H9 (cell line): ENCODE data around the gene SPTSSA. TPM values are rescaled to one million over a fixed set of nuclear protein-coding genes. Genes with fewer than 3 reads are reported as not detected.

Source experiments
- DNase-seq: peaks from one replicate; pipeline ENCODE4 v3.0.0-alpha.2; 2017
- H2AFZ ChIP-seq: one replicate; pipeline ENCODE4 v1.6.1; 2013; ENCODE audit warnings: mild to moderate bottlenecking, low read length, control low read depth, moderate library complexity
- H2AK5ac ChIP-seq: 2 replicates; pipeline ENCODE4 v1.6.1; 2013; ENCODE audit warnings: low read length, control low read depth, mixed read lengths; ENCODE audit not compliant: insufficient read length
- H2BK120ac ChIP-seq: one replicate; pipeline ENCODE4 v1.6.1; 2013; ENCODE audit warnings: low read depth, mild to moderate bottlenecking, low read length, control low read depth, inconsistent platforms; ENCODE audit not compliant: poor library complexity, severe bottlenecking
- H2BK12ac ChIP-seq: 2 replicates; pipeline ENCODE4 v1.6.1; 2013; ENCODE audit warnings: low read length, control low read depth, mixed read lengths, low read depth; ENCODE audit not compliant: insufficient read length
- H2BK15ac ChIP-seq: 2 replicates; pipeline ENCODE4 v1.6.1; 2013; ENCODE audit warnings: low read depth, low read length, control low read depth
- H2BK20ac ChIP-seq: one replicate; pipeline ENCODE4 v1.6.1; 2013; ENCODE audit warnings: low read depth, mild to moderate bottlenecking, low read length, control low read depth, inconsistent platforms; ENCODE audit not compliant: poor library complexity, severe bottlenecking
- H2BK5ac ChIP-seq: 2 replicates; pipeline ENCODE4 v1.6.1; 2013; ENCODE audit warnings: low read length, control low read depth, mixed read lengths; ENCODE audit not compliant: insufficient read length
- H3K14ac ChIP-seq: 2 replicates; pipeline ENCODE4 v1.6.1; 2013; ENCODE audit warnings: low read length, control low read depth; ENCODE audit not compliant: insufficient read depth
- H3K18ac ChIP-seq: 2 replicates; pipeline ENCODE4 v1.6.1; 2013; ENCODE audit warnings: low read depth, mild to moderate bottlenecking, mixed read lengths, low read length, control low read depth; ENCODE audit not compliant: insufficient read length
- H3K23ac ChIP-seq: 2 replicates; pipeline ENCODE4 v1.6.1; 2013; ENCODE audit warnings: low read length, control low read depth, mixed read lengths, low read depth; ENCODE audit not compliant: insufficient read length
- H3K23me2 ChIP-seq: 2 replicates; pipeline ENCODE4 v1.6.1; 2013; ENCODE audit warnings: low read depth, mild to moderate bottlenecking, mixed read lengths, low read length, control low read depth; ENCODE audit not compliant: insufficient read length, poor library complexity, severe bottlenecking
- H3K27ac ChIP-seq: 2 replicates; pipeline ENCODE4 v1.5.1; 2013; ENCODE audit warnings: low read length, control low read depth, mixed read lengths, low read depth; ENCODE audit not compliant: insufficient read length
- H3K27me3 ChIP-seq: 2 replicates; pipeline ENCODE4 v1.6.1; 2013; ENCODE audit warnings: low read length, control low read depth, inconsistent platforms; ENCODE audit not compliant: insufficient read depth
- H3K4ac ChIP-seq: 2 replicates; pipeline ENCODE4 v1.6.1; 2013; ENCODE audit warnings: low read depth, mild to moderate bottlenecking, control low read depth, inconsistent platforms, low read length, moderate library complexity
- H3K4me1 ChIP-seq: 2 replicates; pipeline ENCODE4 v1.6.1; 2013; ENCODE audit warnings: low read length, control low read depth, inconsistent platforms; ENCODE audit not compliant: insufficient read depth
- H3K4me2 ChIP-seq: 2 replicates; pipeline ENCODE4 v1.6.1; 2013; ENCODE audit warnings: low read length, control low read depth, mixed read lengths; ENCODE audit not compliant: insufficient read length, insufficient read depth
- H3K56ac ChIP-seq: 2 replicates; pipeline ENCODE4 v1.6.1; 2013; ENCODE audit warnings: low read depth, mild to moderate bottlenecking, mixed read lengths, low read length, control low read depth; ENCODE audit not compliant: insufficient read length
- H3K79me1 ChIP-seq: 2 replicates; pipeline ENCODE4 v1.6.1; 2013; ENCODE audit warnings: low read depth, mild to moderate bottlenecking, moderate library complexity, low read length, control low read depth, inconsistent platforms; ENCODE audit not compliant: insufficient read depth, poor library complexity, severe bottlenecking
- H3K79me2 ChIP-seq: 2 replicates; pipeline ENCODE4 v1.6.1; 2013; ENCODE audit warnings: low read length, control low read depth, inconsistent platforms; ENCODE audit not compliant: insufficient read depth
- H3K9ac ChIP-seq: 2 replicates; pipeline ENCODE4 v1.6.1; 2013; ENCODE audit warnings: low read length, control low read depth, mixed read lengths; ENCODE audit not compliant: insufficient read length; ENCODE audit errors: extremely low read depth
- H3K9me3 ChIP-seq: one replicate; pipeline ENCODE4 v1.6.1; 2013; ENCODE audit warnings: low read depth, low read length, inconsistent platforms; ENCODE audit not compliant: control insufficient read depth
- H3T11ph ChIP-seq: one replicate; pipeline ENCODE4 v1.6.1; 2013; ENCODE audit warnings: mild to moderate bottlenecking, low read length, control low read depth, inconsistent platforms
- H4K20me1 ChIP-seq: one replicate; pipeline ENCODE4 v1.6.1; 2013; ENCODE audit not compliant: control insufficient read depth, insufficient read length, insufficient read depth
- H4K5ac ChIP-seq: 2 replicates; pipeline ENCODE4 v1.6.1; 2013; ENCODE audit warnings: low read depth, mild to moderate bottlenecking, mixed read lengths, low read length, control low read depth; ENCODE audit not compliant: insufficient read length
- H4K8ac ChIP-seq: replicated peaks from 2 replicates; pipeline ENCODE4 v1.6.1; 2013; ENCODE audit warnings: low read length, control low read depth, mixed read lengths, low read depth; ENCODE audit not compliant: insufficient read length
- H4K91ac ChIP-seq: 2 replicates; pipeline ENCODE4 v1.6.1; 2013; ENCODE audit warnings: low read depth, mild to moderate bottlenecking, moderate library complexity, mixed read lengths, low read length, control low read depth; ENCODE audit not compliant: insufficient read length
- H3K27ac Mint-ChIP-seq, 3 experiments: 2 replicates in 2 of 3; 3 replicates in 1 of 3; pipeline ENCODE4 v1.8.0; 2020 to 2021; ENCODE audit warnings: mixed read lengths in 3 of 3, mild to moderate bottlenecking in 1 of 3, moderate library complexity in 1 of 3
- H3K27me3 Mint-ChIP-seq: 2 replicates; pipeline ENCODE4 v1.8.0; 2021; ENCODE audit warnings: low read depth, mild to moderate bottlenecking, moderate library complexity, mixed read lengths
- H3K36me3 Mint-ChIP-seq, 3 experiments: 2 replicates in 2 of 3; 3 replicates in 1 of 3; pipeline ENCODE4 v1.8.0; 2020 to 2021; ENCODE audit warnings: low read depth in 3 of 3, mixed read lengths in 3 of 3; ENCODE audit not compliant: insufficient read depth in 1 of 3
- H3K4me1 Mint-ChIP-seq, 2 experiments: 2 replicates each; pipeline ENCODE4 v1.8.0; 2020; ENCODE audit warnings: mixed read lengths in 2 of 2
- H3K4me3 Mint-ChIP-seq, 2 experiments: 2 replicates in 1 of 2; 3 replicates in 1 of 2; pipeline ENCODE4 v1.8.0; 2020 to 2021; ENCODE audit warnings: mild to moderate bottlenecking in 2 of 2, mixed read lengths in 2 of 2, moderate library complexity in 1 of 2
- H3K9me3 Mint-ChIP-seq, 2 experiments: 2 replicates in 1 of 2; 3 replicates in 1 of 2; pipeline ENCODE4 v1.8.0; 2020; ENCODE audit warnings: mild to moderate bottlenecking in 2 of 2, mixed read lengths in 2 of 2, moderate library complexity in 1 of 2
- CTCF ChIP-seq: fragments of 200-600 bp; sonication (generic); conservative IDR thresholded peaks from 3 replicates; pipeline ENCODE4 v1.8.0; 2021; ENCODE audit warnings: antibody characterized with exemption, mild to moderate bottlenecking
- WGBS: extraction: QIAGEN DNeasy Blood & Tissue Kit; methylation state at CpG from one replicate; pipeline ENCODE4 v1.1.7; 2013; ENCODE audit warnings: missing lambda C conversion rate, low lambda C conversion rate, mixed read lengths; ENCODE audit not compliant: insufficient read length; ENCODE audit errors: extremely low coverage; 5-methylcytosine and 5-hydroxymethylcytosine counted together
- total RNA-seq: library from RNA; stranded (reverse); gene quantifications from 2 replicates; pipeline ENCODE4 v1.2.1, GENCODE V29; 2021

SPTSSA gene
- total RNA-seq, 1 experiment from 2014 or later, result 23.3 TPM

- H3K56ac ChIP-seq, result no peak overlapping the region
- H3K23me2 ChIP-seq, result no peaks in the 10 kb centered on the region
- H2BK5ac ChIP-seq, result no peak overlapping the region
- H3K27ac Mint-ChIP-seq, result no peak overlapping the region
- no peaks in the 10 kb centered on the region for H3K79me1 ChIP-seq
- H3K14ac ChIP-seq, result no peak overlapping the region
- H3K79me2 ChIP-seq, result no peaks in the 10 kb centered on the region
- H3K36me3 Mint-ChIP-seq, result 0 out of 7 replicates have a peak, but pooled peaks cover 0 to 1% (median 0%) of the 10 kb centered on the region in 3 experiments
- no peak overlapping the region for H4K91ac ChIP-seq
- no peak for TF ChIP-seq CTCF
- H2BK20ac ChIP-seq, result no peak overlapping the region
- WGBS, result no CpG with 5 or more reads among the region's 4 CpGs
- no peaks in the 10 kb centered on the region for H3K9me3 ChIP-seq
- H3T11ph ChIP-seq, result no peak overlapping the region
- no peak overlapping the region for H2BK15ac ChIP-seq
- H4K5ac ChIP-seq, result no peak overlapping the region
- no peak overlapping the region for H2BK120ac ChIP-seq
- no peaks in the 10 kb centered on the region for H3K4me1 ChIP-seq
- no peak overlapping the region for H3K23ac ChIP-seq
- H3K4ac ChIP-seq, result no peak overlapping the region
- no peak overlapping the region for H3K9ac ChIP-seq
- no peak overlapping the region for H2BK12ac ChIP-seq
- peaks cover 3 to 6% of the 10 kb centered on the region in 2 experiments; a peak in 3 of 5 replicates for H3K9me3 Mint-ChIP-seq
- no peak overlapping the region for H2AK5ac ChIP-seq
- no peaks in the 10 kb centered on the region for H3K27me3 ChIP-seq
- peaks cover 4 to 9% of the 10 kb centered on the region in 2 experiments; a peak in 3 of 4 replicates for H3K4me1 Mint-ChIP-seq
- no peaks in the 10 kb centered on the region for H4K20me1 ChIP-seq
- no peak overlapping the region for H3K18ac ChIP-seq
- no peak overlapping the region for H2AFZ ChIP-seq
- H4K8ac ChIP-seq, result no peak overlapping the region
- H3K27ac ChIP-seq, result no peak overlapping the region
- H3K4me3 Mint-ChIP-seq, result no peak overlapping the region
- DNase-seq, result no peak
- H3K4me2 ChIP-seq, result no peak overlapping the region
- H3K27me3 Mint-ChIP-seq, result no peaks in the 10 kb centered on the region
These were observed 74.0 kb downstream of the SPTSSA start for GRCh38 chr14:34387974-34388516.
